GM12873 (cell line): ENCODE measurements around the gene PPP1CA.
A peak's percentile ranks its signal among the peaks of the same experiment; 100 is the strongest.

Experiments
- CTCF ChIP-seq: IDR thresholded peaks from 2 replicates; pipeline ENCODE4 v1.5.1; 2012; ENCODE audit warnings: low read depth, mild to moderate bottlenecking, moderate library complexity, low read length, control low read depth; ENCODE audit not compliant: insufficient read depth; ENCODE audit errors: missing control alignments

PPP1CA gene

GRCh38 chr11:67387069-67387468 lies 14.6 kb downstream of the PPP1CA start:
- TF ChIP-seq CTCF, result no peak

- TF ChIP-seq CTCF, result no peak
These were observed 16.7 kb downstream of the PPP1CA start for GRCh38 chr11:67384851-67385366.

- peak; percentile 100 for TF ChIP-seq CTCF
These were observed 19.2 kb downstream of the PPP1CA start for GRCh38 chr11:67382276-67383136.

GRCh38 chr11:67381244-67381972 lies 20.2 kb downstream of the PPP1CA start:
- no peak for TF ChIP-seq CTCF

GRCh38 chr11:67379061-67380058 lies 22.3 kb downstream of the PPP1CA start:
- no peak for TF ChIP-seq CTCF

GRCh38 chr11:67378544-67378943 lies 23.1 kb downstream of the PPP1CA start:
- TF ChIP-seq CTCF, result no peak
